PFSK-1 (cell line): ENCODE data around the gene CHFR.

Source experiments
- POLR2AphosphoS5 ChIP-seq: IDR thresholded peaks from 2 replicates; pipeline ENCODE4 v1.6.1; 2012; ENCODE audit warnings: low read depth, mild to moderate bottlenecking, control low read depth, low read length, moderate library complexity
- SIN3A ChIP-seq: IDR thresholded peaks from 2 replicates; pipeline ENCODE4 v1.6.1; 2012; ENCODE audit warnings: mild to moderate bottlenecking, low read length, moderate library complexity, borderline replicate concordance; ENCODE audit not compliant: insufficient read depth
- TAF1 ChIP-seq: IDR thresholded peaks from 2 replicates; pipeline ENCODE4 v1.6.1; 2012; ENCODE audit warnings: low read length, control low read depth, borderline replicate concordance; ENCODE audit not compliant: insufficient read depth

- TF ChIP-seq POLR2AphosphoS5 (no peak), TAF1 (no peak), SIN3A (no peak)
These were observed 21.6 kb upstream of the CHFR start for GRCh38 chr12:132909030-132909368.
